A172 (cell line): ENCODE results near the gene HINT1. TPM values are rescaled to one million over a fixed set of nuclear protein-coding genes. Genes with fewer than 3 reads are reported as not detected.
"Not testable (repeated sequence)": the region's sequence is repeated elsewhere in the genome, so short reads cannot be mapped to it uniquely, and the experiment has no call there.

ENCODE experiments used
- DNase-seq: peaks from one replicate; pipeline ENCODE4 v3.0.0-alpha.2; 2015; ENCODE audit warnings: low spot score
- total RNA-seq: library from RNA; depleted of rRNA; stranded (reverse); fragments of >200 nt; shearing (Covaris generic); gene quantifications from 2 replicates; pipeline ENCODE4 v1.2.3, GENCODE V29; 2014

Gene HINT1
- total RNA-seq, 1 experiment from 2014 or later, result 540 TPM

- DNase-seq, result peak; percentile 100
Measured at GRCh38 chr5:131170540-131171275, 5.7 kb upstream of the HINT1 start, which contains the start of gene LYRM7. Gene LYRM7, plus strand, starts transcription at chr5:131170944. Its CDS starts 77 bp downstream, at chr5:131171021.

DNA sequence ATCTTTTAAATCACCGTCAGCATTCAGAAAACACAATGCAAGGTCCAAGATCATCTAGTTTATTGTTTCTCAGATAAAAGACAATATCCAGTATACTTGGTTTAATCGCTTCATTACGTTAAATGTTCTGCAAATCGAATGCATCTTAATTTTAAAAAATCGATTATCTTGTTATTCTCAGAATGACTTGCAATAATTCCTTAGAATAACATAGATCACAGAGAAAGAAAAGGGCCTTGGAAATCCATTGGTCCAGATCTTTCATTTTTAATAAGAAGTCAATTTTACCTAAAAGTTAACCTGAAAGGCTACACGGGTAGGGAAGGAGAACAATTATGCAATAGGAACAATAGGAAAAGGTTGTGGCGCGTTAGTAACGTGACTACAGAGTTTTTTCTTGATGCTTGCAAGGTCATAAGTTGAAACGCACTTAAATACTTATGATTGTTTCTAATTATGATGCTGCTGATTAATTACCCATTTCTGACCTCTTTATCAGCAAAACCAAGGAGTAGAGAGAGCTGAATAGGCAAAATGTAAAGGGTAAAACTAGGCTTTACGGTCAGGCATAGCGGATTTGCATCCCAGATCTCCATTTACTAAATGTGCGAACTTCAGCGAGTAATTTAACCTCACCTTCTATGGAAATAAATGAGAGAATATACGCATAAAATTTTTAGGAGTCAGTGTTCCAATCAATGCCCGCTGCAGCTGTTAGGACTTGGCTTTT lies 4.9 kb upstream of the HINT1 start:
- DNase-seq, result peak; percentile 3

GRCh38 chr5:131167615-131168014 lies 2.6 kb upstream of the HINT1 start:
- no peak for DNase-seq

GRCh38 chr5:131164191-131165118 lies 601 bp downstream of the HINT1 start:
- DNase-seq, result peak; percentile 45

DNA sequence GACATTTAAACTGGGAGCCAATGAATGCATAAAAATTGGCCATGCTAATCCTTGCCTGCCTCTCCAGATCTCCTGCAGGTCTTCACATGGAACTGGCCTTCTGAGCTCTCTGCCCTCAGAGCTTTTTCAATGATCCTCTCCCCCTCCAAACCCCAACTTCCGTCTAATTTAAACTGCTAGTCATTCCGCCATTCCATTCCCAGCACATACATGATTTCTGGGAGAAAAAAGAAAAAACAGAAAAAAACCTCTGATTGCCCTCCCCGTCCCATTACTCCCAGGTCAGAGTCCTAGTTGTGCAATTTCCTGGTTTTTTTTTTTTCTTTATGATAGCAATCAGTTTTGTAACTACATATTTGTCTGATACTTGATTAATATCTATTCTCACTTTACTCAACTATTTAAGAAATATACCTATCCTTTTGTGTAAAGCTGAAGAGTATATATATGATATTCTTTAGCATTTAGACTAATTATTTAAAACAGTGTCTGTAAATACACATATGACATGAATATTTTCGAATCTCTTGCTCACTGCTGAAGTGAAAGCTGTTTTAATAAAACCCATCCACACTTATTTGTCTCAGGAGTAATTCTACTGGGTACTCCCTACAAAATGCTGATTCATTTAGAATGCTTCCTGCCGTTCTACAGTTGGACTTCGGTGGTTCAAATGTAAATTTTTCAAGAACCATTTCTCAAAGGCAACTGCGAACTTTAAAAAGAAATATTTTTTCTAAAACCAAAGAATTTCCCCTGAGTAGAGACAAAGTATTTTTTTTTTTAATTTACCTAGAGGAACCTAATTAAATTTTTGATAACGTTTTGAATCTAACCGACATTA lies 1.6 kb downstream of the HINT1 start:
- DNase-seq, result peak; percentile 37

DNA sequence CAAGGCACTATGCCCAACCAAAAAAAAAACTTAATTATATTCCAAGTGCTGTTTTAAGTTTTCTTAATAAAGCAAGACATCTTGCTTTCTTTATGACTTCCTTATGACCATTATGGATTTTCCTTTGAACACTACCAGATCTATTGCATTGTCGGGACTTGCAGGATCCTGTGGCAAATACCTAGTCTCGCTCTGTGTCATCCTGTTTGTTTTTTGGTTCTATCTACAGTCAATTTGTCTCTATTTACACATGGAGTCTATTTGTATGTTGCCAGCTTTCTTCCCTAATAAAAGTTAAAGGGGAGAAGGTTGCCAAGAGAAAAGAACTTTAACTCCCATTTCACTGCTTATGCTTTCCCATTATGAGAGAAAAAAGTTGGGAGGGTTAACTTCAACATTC lies 4.9 kb downstream of the HINT1 start:
- no peak for DNase-seq

DNA sequence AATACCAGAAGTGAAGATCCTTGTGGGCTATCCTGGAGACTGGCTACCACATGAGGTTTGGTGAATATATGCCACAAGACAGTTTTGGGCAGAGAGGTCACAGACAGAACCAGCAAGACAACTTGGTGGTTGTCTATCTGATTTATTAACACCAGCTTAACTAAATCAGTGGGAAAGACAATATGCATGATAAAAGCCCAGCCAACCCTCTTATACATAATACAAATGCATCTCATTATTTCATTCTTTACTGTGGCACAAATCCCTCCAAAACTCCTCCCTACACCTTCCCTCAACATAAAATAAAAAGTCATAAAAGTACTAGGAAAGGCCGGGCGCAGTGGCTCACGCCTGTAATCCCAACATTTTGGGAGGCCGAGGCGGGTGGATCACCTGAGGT lies 8.1 kb downstream of the HINT1 start:
- no peak for DNase-seq

GRCh38 chr5:131156385-131156784 lies 8.7 kb downstream of the HINT1 start:
- no peak for DNase-seq

DNA sequence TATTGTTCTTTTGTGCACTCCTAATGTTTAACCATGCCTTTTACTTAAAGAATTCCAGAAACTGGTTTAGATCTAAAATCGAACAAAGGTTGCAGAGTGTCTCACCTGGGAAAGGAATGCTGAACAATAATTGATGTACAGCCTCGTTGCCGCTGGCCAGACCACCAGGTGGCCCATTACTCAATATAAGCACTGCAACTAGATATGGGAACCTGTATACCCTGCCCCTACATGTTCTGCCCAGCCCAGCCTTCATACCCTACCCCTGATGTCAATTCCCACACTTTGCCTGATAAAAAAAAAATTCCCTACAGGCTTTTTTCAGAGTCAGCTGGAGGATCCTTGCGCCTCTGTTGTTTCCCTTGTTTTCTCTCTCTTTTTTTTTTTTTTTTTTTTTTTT lies 13.8 kb downstream of the HINT1 start:
- no peak for DNase-seq

- no peak for DNase-seq
Measured at GRCh38 chr5:131150408-131150807, 14.6 kb downstream of the HINT1 start.

- no peak for DNase-seq
Measured at GRCh38 chr5:131148835-131149234, 16.2 kb downstream of the HINT1 start.

- DNase-seq, result no peak
Measured at GRCh38 chr5:131147258-131147657, 17.8 kb downstream of the HINT1 start.

- no peak for DNase-seq
Measured at GRCh38 chr5:131142970-131143617, 22.0 kb downstream of the HINT1 start.

DNA sequence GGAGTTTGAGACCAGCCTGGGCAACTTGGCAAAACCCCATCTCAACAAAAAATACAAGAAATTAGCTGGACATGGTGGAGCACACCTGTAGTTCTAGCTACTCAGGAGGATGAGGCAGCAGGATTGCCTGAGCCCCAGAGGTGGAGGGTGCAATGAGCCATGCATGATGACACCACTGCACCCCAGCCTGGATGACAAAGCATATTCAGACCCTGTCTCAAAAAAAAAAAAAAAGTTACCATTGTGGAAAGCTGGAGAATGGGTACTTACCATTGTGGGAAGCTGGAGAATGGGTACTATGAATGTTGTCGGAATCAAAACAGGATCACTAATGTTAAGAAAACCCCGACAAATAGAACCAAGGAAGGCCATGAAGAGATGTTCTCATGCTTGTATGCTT lies 25.7 kb downstream of the HINT1 start:
- DNase-seq, result no peak

- DNase-seq, result not testable (repeated sequence)
Measured at GRCh38 chr5:131138406-131138805, 26.6 kb downstream of the HINT1 start.

GRCh38 chr5:131133091-131133490 lies 32.0 kb downstream of the HINT1 start:
- DNase-seq, result not testable (repeated sequence)

- no peak for DNase-seq
Measured at GRCh38 chr5:131129306-131129705, 35.8 kb downstream of the HINT1 start.

DNA sequence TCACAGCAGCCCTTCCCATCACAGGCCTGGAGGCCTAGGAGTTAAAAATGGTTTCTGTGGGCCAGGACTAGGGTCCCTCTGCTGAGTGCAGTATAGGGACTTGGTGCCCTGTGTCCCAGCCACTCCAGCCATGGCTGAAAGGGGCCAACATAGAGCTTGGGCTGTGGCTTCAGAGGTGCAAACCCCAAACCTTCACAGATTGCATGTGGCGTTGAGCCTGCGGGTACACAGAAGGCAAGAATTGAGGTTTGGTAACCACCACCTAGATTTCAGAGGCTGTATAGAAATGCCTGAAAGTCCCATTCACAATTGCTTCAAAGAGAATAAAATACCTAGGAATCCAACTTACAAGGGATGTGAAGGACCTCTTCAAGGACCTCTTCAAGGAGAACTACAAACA lies 37.8 kb downstream of the HINT1 start:
- DNase-seq, result not testable (repeated sequence)

DNA sequence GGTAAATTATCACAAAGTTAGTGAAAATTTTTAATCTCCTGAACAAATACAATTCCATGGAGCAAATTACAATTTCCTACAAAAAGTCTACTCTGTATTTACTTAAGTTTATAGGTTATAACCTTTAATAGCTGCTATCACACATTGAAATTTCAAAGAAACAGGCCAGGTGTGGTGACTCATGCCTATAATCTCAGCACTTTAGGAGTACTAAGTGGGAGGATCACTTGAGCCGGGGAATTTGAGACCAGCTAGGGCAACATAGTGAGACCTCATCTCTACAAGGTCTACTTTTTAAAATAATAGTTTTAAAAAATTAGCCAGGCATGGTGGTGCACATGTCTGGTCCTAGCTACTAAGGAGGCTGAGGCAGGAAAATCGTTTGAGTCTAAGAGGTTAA lies 50.3 kb downstream of the HINT1 start:
- DNase-seq, result peak; percentile 10

- no peak for DNase-seq
Measured at GRCh38 chr5:131112424-131112823, 52.6 kb downstream of the HINT1 start.

GRCh38 chr5:131110256-131110594 lies 54.8 kb downstream of the HINT1 start:
- no peak for DNase-seq
